Thoracic aorta (tissue), 2 donors: ENCODE results near the gene PRKCZ. TPM values are rescaled to one million over a fixed set of nuclear protein-coding genes. Genes with fewer than 3 reads are reported as not detected.
A peak's percentile ranks its signal among the peaks of the same experiment; 100 is the strongest.

Experiments used
- ATAC-seq: fragments of 150-250 bp; one replicate; pipeline ENCODE4 v1.8.0; 2017; ENCODE audit warnings: low read depth; ENCODE audit not compliant: insufficient number of reproducible peaks, low FRiP score
- DNase-seq: peaks from one replicate; pipeline ENCODE4 v3.0.0-alpha.2; 2020; ENCODE audit warnings: low spot score
- H3K27ac ChIP-seq, 2 donors: fragments of 200-600 bp; sonication (generic); 1 replicate in 1 of 2; 2 replicates in 1 of 2; pipeline ENCODE4 v1.5.1; 2016; ENCODE audit warnings: mild to moderate bottlenecking in 2 of 2, moderate library complexity in 2 of 2
- H3K27me3 ChIP-seq: fragments of 200-600 bp; sonication (generic); replicated peaks from 2 replicates; pipeline ENCODE4 v1.6.0; 2016; ENCODE audit warnings: mild to moderate bottlenecking; ENCODE audit not compliant: insufficient read depth
- H3K36me3 ChIP-seq: fragments of 200-600 bp; sonication (generic); one replicate; pipeline ENCODE4 v1.5.1; 2016
- H3K4me1 ChIP-seq, 2 donors: fragments of 200-600 bp; sonication (generic); 1 replicate in 1 of 2; 2 replicates in 1 of 2; pipeline versions ENCODE4 v1.5.1 to v1.6.0; 2016; ENCODE audit warnings: low read depth in 2 of 2, mild to moderate bottlenecking in 1 of 2; ENCODE audit not compliant: control insufficient read depth in 1 of 2
- H3K4me3 ChIP-seq: fragments of 200-600 bp; sonication (generic); 2 replicates; pipeline ENCODE4 v1.5.1; 2016; ENCODE audit warnings: mild to moderate bottlenecking
- H3K9me3 ChIP-seq: fragments of 200-600 bp; sonication (generic); 2 replicates; pipeline ENCODE4 v1.5.1; 2016
- total RNA-seq, 2 donors: library from RNA; depleted of rRNA; stranded (reverse); fragments of >200 nt; gene quantifications; one replicate each; pipeline versions ENCODE4 v1.1.0 to v1.2.3, GENCODE V29; 2016
- TF ChIP-seq, protein P1 (sequence below): fragments of 200-600 bp; sonication (generic); IDR thresholded peaks from one replicate; pipeline ENCODE4 v1.5.1; 2019; ENCODE audit warnings: antibody characterized with exemption

Gene PRKCZ
- total RNA-seq, 2 donors from 2014 or later, result 0.68 TPM; not detected in 1

DNA sequence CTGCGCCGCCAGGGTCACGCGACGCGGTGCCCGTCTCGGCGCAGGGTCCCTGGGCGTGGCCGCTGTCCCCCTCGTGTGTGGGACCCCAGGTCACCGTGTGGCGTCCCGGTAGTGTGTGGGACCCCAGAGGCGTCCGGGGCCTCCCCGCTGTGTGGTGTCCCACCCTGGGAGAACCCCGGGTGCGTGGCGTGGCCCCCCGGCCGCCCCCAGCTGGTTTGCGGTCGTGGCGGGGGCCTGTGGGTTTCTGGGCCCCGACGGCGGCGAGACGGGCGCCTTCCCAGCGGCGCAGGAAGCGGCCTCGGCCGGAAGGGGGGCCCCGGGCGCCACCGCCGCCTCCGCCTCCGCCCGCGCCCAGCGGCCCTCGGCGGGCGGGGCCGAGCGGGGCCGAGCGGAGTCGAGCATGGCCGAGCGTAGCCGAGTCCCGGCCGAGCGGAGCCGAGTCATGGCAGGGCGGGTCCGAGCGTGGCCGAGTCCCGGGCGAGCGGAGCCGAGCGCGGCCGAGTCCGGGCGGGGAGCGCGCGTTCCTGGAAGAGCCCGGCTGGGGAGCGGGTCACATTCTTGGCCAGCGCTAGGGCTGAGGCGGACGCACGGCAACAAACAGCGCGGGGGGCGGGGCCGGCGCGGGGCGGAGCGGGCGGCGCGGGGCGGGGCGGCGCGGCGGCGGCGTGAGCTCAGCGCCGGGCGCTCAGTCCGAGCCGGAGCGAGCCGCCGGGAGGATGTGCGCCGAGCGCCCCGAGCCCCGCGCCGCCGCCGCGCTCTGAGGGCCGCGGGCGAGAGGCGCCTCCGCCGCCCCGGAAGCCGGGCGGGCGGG lies 177.3 kb downstream of the PRKCZ start:
- H3K4me1 ChIP-seq, result peaks cover 2 to 14% of the 10 kb centered on the region in 2 donors
- no peaks in the 10 kb centered on the region for H3K36me3 ChIP-seq
- TF ChIP-seq, protein P1, sequence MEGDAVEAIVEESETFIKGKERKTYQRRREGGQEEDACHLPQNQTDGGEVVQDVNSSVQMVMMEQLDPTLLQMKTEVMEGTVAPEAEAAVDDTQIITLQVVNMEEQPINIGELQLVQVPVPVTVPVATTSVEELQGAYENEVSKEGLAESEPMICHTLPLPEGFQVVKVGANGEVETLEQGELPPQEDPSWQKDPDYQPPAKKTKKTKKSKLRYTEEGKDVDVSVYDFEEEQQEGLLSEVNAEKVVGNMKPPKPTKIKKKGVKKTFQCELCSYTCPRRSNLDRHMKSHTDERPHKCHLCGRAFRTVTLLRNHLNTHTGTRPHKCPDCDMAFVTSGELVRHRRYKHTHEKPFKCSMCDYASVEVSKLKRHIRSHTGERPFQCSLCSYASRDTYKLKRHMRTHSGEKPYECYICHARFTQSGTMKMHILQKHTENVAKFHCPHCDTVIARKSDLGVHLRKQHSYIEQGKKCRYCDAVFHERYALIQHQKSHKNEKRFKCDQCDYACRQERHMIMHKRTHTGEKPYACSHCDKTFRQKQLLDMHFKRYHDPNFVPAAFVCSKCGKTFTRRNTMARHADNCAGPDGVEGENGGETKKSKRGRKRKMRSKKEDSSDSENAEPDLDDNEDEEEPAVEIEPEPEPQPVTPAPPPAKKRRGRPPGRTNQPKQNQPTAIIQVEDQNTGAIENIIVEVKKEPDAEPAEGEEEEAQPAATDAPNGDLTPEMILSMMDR, result no peak
- H3K27me3 ChIP-seq, result no peaks in the 10 kb centered on the region
- DNase-seq (peak; percentile 75), ATAC-seq (peak; percentile 83)
- H3K9me3 ChIP-seq, result no peaks in the 10 kb centered on the region
- peak overlapping the region; percentile 86 for H3K4me3 ChIP-seq
- H3K27ac ChIP-seq, result peak overlapping the region; percentile 97

DNA sequence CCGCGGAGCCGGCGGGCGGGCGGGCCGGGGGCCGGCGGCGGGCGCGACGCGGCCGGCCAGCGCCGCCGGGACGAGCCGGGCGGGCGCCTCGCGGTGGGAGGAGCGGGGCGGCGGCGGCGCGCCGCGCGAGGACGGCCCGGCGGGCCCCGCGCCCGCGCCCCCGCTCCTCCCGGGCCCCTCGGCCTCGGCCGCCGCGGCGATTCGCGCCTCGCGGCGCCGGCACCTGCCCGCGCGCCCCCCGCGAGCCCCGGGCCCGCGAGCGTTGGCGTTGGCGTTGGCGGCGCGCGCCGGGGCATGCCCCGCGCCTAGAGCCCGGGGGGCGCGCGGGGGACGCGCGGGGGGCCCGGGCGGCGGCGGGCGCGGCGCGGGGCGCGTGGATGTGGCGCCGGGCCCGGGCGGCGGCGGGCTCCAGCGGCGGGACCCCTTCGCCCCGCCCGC lies 178.0 kb downstream of the PRKCZ start, which contains the start of gene SKI:
SKI (plus strand) TSS at position 163 of the 438 bp plus-strand sequence. CDS start 448 bp downstream, outside the sequence.
- no peaks in the 10 kb centered on the region for H3K9me3 ChIP-seq
- TF ChIP-seq, protein P1, result no peak
- peaks cover 8 to 21% of the 10 kb centered on the region in 2 donors for H3K4me1 ChIP-seq
- H3K36me3 ChIP-seq, result no peaks in the 10 kb centered on the region
- peak within 1 kb of the TSS; percentile 86 for H3K4me3 ChIP-seq
- no peaks in the 10 kb centered on the region for H3K27me3 ChIP-seq
- H3K27ac ChIP-seq, result peak within 1 kb of the TSS; percentile 97
- ATAC-seq (no peak), DNase-seq (no peak)

DNA sequence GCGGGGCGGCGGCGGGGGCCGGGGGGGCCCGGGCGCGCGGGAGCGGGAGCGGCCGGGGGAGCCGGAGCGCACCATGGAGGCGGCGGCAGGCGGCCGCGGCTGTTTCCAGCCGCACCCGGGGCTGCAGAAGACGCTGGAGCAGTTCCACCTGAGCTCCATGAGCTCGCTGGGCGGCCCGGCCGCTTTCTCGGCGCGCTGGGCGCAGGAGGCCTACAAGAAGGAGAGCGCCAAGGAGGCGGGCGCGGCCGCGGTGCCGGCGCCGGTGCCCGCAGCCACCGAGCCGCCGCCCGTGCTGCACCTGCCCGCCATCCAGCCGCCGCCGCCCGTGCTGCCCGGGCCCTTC lies 178.5 kb downstream of the PRKCZ start:
- DNase-seq (no peak), ATAC-seq (no peak)
- no peaks in the 10 kb centered on the region for H3K27me3 ChIP-seq
- H3K4me1 ChIP-seq, result peaks cover 13 to 25% of the 10 kb centered on the region in 2 donors
- TF ChIP-seq, protein P1, result no peak
- H3K27ac ChIP-seq, result peak overlapping the region; percentile 88 to 89
- no peaks in the 10 kb centered on the region for H3K9me3 ChIP-seq
- H3K4me3 ChIP-seq, result peak overlapping the region; percentile 84
- H3K36me3 ChIP-seq, result no peaks in the 10 kb centered on the region

DNA sequence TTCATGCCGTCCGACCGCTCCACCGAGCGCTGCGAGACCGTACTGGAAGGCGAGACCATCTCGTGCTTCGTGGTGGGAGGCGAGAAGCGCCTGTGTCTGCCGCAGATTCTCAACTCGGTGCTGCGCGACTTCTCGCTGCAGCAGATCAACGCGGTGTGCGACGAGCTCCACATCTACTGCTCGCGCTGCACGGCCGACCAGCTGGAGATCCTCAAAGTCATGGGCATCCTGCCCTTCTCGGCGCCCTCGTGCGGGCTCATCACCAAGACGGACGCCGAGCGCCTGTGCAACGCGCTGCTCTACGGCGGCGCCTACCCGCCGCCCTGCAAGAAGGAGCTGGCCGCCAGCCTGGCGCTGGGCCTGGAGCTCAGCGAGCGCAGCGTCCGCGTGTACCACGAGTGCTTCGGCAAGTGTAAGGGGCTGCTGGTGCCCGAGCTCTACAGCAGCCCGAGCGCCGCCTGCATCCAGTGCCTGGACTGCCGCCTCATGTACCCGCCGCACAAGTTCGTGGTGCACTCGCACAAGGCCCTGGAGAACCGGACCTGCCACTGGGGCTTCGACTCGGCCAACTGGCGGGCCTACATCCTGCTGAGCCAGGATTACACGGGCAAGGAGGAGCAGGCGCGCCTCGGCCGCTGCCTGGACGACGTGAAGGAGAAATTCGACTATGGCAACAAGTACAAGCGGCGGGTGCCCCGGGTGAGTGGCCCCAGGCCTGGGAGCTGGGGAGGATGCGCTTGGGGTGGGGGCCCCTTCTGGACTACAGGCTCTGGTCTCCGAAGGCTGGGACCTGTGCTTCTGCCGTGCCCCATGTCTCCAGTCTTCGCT lies 179.0 kb downstream of the PRKCZ start:
- Histone ChIP-seq H3K4me1 (peaks cover 19 to 31% of the 10 kb centered on the region in 2 donors), H3K27ac (peak overlapping the region; percentile 88 to 89), H3K36me3 (no peaks in the 10 kb centered on the region), H3K27me3 (no peaks in the 10 kb centered on the region), H3K4me3 (peak overlapping the region; percentile 84), H3K9me3 (no peaks in the 10 kb centered on the region)
- ATAC-seq, result no peak
- no peak for DNase-seq
- TF ChIP-seq, protein P1, result peak; percentile 17
